ENCODE results near the gene DISC1.
"Not testable (repeated sequence)": the region's sequence is repeated elsewhere in the genome, so short reads cannot be mapped to it uniquely, and the experiment has no call there.

The DISC1 gene

GRCh38 chr1:231705806-231706760 is 79.5 kb downstream of the DISC1 start:
- no peak for FAIRE-seq

DNA sequence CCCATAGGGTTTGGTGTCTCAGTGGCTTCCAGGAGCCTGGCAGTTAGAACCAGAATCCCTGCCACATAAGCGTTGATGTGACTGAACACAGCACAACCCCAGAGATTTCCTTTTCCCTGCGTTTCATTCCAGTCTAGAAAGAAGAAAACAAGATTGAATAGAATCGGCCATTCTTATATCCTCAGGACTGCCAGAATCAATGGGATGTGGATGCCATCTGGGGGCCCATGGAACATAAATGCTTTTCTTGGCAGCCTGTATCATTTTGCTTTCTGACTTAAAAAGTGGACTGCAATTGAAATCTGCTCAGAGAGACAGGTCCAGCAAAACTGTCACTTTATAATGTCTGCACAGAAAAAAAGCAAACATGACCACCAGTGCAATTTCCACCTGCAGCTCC is 80.3 kb downstream of the DISC1 start:
- FAIRE-seq: no peak

DNA sequence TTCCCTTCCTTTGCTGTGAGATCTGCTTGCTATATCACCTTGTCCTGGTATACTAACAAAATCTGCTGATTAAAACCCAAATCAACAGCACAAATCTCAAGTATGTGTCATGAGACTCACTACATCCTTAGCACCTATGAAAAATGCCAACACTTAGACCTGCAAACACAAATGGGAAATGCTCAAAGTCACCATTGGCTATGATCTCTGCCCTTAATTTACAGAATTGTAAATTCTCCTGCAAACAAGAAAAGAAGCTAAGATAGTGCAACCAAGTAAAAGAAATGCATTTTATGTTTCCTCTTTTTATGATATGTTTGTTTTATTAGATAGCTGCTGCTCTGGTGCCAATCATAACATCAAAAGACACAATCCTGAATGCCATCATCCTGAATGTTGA is 80.8 kb downstream of the DISC1 start:
- FAIRE-seq: no peak

GRCh38 chr1:231708394-231708793 is 81.8 kb downstream of the DISC1 start:
- no peak for FAIRE-seq

DNA sequence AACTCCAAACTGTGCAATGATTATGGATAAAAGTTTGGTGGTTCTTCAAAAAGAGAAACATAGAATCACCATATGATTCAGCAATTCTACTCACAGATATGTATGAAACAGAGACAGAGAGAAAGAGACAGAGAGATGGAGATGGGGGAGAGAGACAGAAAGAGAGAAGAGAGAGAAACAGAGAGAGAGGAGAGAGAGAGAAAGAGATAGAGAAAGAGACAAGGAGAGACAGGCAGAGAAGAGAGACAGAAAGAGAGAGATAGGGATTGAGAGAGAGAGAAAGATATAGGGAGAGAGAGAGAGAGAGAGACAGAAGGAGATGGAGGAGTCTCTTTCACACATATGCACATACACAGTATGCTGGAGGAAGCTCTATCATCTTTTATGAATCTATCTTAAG is 87.8 kb downstream of the DISC1 start:
- no peak for FAIRE-seq

- no peak for FAIRE-seq
These were observed 89.5 kb downstream of the DISC1 start for GRCh38 chr1:231715816-231716722.

DNA sequence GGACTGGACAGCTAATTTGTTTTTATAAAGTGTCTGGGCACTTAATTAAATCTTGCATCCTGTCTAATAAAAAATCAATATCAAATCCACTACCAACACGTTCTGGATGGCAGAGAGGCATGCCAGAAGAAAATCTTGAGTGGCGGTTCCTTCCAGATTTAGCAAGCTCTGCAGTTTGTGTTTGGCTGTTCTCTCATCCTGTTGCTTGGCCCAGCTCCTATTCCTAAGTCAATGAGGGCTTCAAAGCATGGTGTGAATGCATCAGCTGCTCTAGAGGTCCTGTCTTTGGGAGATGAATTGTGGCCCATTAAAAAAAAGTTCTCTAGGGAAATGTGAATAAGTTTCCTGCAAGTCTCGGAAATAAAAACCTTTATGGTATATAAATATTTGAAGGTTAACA is 90.3 kb downstream of the DISC1 start:
- no peak for FAIRE-seq

DNA sequence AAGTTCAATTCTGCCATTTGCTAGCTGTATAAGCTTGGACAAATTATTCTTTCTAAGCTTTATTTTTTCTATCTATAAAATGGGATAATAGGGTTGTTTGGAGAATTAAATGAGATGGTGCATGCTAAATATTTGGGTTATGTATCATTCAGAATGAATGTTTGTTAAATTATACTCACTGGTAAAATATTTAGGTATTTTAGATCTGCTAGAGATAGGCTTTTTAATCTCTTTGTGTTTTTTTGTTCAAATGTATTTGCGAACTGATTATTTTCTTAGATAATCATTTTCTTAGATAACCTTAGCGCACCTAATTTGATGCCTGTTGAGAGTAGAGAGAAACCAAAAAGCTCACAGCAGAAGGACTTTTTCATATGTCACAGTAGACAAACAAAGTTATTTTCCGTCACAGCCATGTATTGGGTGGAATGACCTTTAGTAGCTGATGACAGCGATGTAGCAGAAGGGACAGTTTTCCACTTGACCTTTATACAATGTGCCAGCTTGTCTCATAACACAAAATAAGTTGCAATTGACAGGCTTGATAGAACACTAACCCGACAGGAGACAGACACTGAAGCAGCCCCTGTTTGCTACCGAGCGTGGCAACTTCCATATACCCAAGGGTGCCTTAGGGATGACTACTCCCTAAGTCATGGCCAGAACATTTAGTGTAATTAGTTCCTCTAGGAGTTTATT is 93.0 kb downstream of the DISC1 start:
- FAIRE-seq: no peak

GRCh38 chr1:231720652-231721325 is 94.2 kb downstream of the DISC1 start:
- FAIRE-seq: no peak

DNA sequence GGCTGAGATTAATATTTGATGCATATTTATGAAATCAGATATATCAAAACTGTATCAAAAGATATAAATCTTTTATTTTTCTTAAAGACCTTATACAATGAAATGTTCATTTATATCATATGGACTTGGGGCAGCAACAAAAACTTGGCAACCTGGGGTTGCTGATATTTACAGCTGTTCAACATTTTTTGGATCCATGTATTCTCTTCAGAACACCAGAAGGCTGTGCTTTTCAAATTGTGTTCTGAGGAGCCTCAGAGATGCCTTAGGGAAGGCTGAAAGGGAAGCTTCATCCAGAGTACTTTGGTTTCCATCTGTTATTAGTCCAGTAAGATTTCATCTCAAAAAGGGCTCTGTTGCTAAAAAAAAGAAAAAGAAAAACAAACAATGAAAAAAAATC is 94.8 kb downstream of the DISC1 start:
- FAIRE-seq: no peak

- FAIRE-seq: no peak
These were observed 95.8 kb downstream of the DISC1 start for GRCh38 chr1:231722356-231722755.

DNA sequence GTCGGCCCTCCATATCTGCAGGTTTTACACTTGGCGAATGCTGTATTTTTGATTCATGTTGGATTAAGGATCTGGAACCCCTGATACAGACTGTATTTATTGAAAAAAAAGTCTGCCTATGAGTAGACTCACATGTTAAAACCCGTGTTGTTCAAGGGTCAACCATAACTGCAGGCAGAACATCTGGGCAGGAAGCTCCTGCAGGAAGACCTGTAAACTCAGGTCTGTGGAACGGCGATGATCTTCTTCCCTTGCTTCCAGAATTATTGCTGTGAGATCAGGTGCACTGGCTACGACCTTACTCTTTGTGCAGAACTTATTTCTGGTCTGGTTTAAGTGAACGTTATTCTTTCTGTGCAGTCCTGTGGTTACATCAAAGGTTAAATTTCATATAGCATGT is 96.6 kb downstream of the DISC1 start:
- FAIRE-seq: no peak

DNA sequence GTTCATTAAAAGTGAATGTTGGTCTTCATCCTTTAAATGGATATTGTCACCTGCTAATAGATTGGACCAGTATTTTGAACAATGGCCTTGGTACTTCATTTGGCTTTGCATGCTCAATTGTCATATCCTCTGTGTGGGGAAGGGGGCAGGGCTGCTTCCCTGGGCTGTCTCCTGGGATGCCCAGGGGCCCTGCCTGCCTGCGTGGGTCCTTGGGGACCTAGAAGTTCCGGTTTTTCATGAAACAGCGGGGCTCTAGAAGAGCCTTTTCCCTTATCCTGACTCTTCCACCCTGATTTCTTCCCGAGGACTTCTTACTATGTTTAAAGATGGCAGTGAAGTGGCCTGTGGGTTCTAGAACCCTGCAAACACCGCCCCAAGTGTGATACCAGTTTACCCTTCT is 97.5 kb downstream of the DISC1 start:
- no peak for FAIRE-seq

GRCh38 chr1:231724876-231725647 is 98.5 kb downstream of the DISC1 start:
- no peak for FAIRE-seq

DNA sequence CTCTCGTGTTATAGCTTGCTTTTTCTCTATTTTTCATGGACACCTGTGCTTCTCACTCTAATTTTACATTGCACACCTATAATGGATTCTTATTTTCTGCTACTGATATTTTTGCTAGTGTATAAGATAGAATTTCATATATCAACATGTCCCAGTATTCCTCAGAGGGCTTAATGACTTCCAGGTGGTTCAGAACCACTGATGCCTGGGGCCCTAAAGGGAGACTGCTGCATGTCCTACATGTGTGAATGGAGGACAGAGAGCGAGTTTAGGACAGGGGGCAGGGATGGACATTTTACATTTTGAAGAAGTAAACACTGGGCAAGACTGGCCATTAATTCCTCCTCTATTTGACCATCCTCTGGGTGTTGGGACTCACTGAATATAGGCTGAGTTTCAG is 100.6 kb downstream of the DISC1 start:
- FAIRE-seq: no peak

DNA sequence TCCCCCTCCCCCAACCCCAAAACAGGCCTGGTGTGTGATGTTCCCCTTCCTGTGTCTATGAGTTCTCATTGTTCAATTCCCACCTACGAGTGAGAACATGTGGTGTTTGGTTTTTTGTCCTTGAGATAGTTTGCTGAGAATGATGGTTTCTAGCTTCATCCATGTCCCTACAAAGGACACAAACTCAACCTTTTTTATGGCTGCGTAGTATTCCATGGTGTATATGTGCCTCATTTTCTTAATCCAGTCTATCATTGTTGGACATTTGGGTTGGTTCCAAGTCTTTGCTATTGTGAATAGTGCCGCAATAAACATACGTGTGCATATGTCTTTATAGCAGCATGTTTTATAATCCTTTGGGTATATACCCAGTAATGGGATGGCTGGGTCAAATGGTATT is 102.4 kb downstream of the DISC1 start:
- not testable (repeated sequence) for FAIRE-seq

GRCh38 chr1:231729544-231729943 is 103.0 kb downstream of the DISC1 start:
- FAIRE-seq: no peak

DNA sequence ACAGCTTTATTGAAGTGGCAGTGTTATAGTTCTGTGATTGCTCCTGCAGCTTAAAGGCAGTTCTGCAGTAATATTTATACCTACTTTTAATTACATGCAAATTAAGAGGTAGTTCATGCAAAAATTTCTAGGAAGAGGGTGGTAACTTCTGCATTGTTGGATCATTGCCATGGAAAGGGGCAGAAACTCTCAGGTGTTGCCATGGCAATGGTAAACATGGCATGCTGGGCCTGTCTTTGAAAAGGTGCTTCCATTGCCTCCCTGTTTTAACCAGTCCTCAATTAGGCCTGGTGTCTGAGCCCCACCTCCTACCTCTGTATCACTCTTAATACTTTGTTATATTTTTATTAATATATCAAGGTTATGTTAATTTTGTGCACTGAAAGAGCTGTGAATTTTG is 104.7 kb downstream of the DISC1 start:
- no peak for FAIRE-seq

DNA sequence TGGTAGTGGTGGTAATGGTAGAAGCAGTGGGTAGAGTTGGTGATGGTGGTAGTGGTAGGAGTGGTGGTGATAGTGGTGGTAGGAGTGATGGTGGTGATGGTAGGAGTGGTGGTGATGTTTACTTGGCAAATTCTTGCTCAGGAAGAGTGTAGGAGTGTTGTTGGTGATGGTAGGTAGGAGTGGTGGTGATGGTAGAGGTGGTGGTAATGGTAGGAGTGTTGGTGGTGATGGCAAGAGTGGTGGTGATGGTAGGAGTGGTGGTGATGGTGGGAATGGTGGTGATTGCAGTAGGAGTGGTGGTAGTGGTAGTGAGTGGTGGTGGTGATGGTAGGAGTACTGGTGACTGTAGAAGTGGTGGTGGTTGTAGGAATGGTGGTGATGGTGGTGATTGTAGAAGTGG is 106.5 kb downstream of the DISC1 start:
- no peak for FAIRE-seq

- no peak for FAIRE-seq
These were observed 107.1 kb downstream of the DISC1 start for GRCh38 chr1:231733672-231734071.

DNA sequence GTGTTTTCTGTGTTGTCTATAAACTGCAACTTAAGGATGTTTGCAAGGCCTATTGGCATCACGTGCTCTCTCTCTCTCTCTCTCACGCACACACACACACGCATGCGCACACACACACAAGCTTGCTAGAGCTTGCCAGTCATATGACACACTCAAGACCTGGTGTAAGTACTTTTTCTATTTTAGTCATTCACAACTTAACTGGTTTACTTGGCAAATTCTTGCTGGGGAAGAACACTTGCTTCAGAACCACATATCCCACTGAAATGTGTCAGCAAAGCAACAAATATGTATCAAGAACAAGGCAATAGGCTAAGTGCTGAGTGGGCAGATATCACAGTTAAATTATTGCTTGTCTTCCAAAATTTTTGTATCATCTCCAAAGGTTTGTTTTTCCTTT is 107.8 kb downstream of the DISC1 start:
- FAIRE-seq: no peak

DNA sequence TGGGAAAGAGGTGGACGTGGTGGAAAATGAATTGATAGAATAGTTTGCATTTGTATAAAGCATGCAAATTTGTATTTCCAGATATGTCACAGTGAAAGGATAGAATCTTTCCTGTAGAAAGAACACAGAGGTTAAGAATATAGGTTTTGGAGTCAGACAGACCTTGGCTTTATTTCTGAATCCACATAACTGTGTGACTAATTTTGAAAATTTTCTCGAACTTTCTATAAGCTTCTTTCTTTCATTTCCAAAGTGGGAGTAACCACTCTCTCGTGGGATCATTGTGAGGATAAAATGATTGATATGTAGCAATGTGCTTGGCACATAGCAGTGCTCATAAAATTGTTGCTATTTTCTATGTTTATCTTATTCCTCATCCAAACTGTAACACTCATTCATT is 108.8 kb downstream of the DISC1 start:
- FAIRE-seq: no peak

All from colon (tissue), 2 donors.